ENCODE measurements around the gene SUPT16H. TPM values are rescaled to one million over a fixed set of nuclear protein-coding genes. Genes with fewer than 3 reads are reported as not detected.

SUPT16H gene
- total and polyA plus RNA-seq, 2 of the 13 experiments (the other 11 are each of a cell fraction or from before 2014, with no cell fraction given) = 77.5 to 230 TPM

- TF ChIP-seq HINFP (CRISPR knock-in tag; IDR thresholded peaks at IDR 0.05; ENCODE audit: low read depth) = no peak; the same call in 1 of the 2 replicates
- no peak for TF ChIP-seq NFYC (CRISPR knock-in tag; IDR thresholded peaks at IDR 0.05)
- TF ChIP-seq ZUFSP (CRISPR knock-in tag; IDR thresholded peaks at IDR 0.05; ENCODE audit: borderline replicate concordance) = no peak
- TF ChIP-seq EHMT2 (IDR thresholded peaks at IDR 0.05; ENCODE audit: borderline replicate concordance, low read depth, low read length) = peak; percentile 84; the same call in 1 of the 2 replicates
- 0 out of 2 replicates have a peak, but pooled peaks have one; percentile 51 for TF ChIP-seq ZNF430 (CRISPR knock-in tag; IDR thresholded peaks at IDR 0.05)
- TF ChIP-seq NR3C1 (CRISPR knock-in tag; IDR thresholded peaks at IDR 0.05) = no peak
- TF ChIP-seq JDP2 (CRISPR knock-in tag; IDR thresholded peaks at IDR 0.05; ENCODE audit: borderline replicate concordance) = peak; percentile 61; the same call in 1 of the 2 replicates
- peak; percentile 64; the same call in 1 of the 2 replicates for TF ChIP-seq ZNF317 (CRISPR knock-in tag; IDR thresholded peaks at IDR 0.05)
- TF ChIP-seq SP2 (CRISPR knock-in tag; IDR thresholded peaks at IDR 0.05) = peak; percentile 63
- no peak for TF ChIP-seq ZSCAN22 (CRISPR knock-in tag; IDR thresholded peaks at IDR 0.05)
- no peak; the same call in 1 of the 2 replicates for TF ChIP-seq ZNF772 (CRISPR knock-in tag; IDR thresholded peaks at IDR 0.05)
- TF ChIP-seq ZNF180 (CRISPR knock-in tag; IDR thresholded peaks at IDR 0.05; ENCODE audit: borderline replicate concordance, low read depth) = no peak
- no peak for TF ChIP-seq ZBTB33 (CRISPR knock-in tag; IDR thresholded peaks at IDR 0.05)
- TF ChIP-seq MATR3 (CRISPR knock-in tag; IDR thresholded peaks at IDR 0.05) = no peak
- peak; percentile 97 for TF ChIP-seq ZNF350 (CRISPR knock-in tag; IDR thresholded peaks at IDR 0.05; ENCODE audit: borderline replicate concordance, low read depth)
- no peak for TF ChIP-seq ARHGAP35 (CRISPR knock-in tag; IDR thresholded peaks at IDR 0.05; ENCODE audit: borderline replicate concordance)
- peak; percentile 92 for TF ChIP-seq HES4 (CRISPR knock-in tag; IDR thresholded peaks at IDR 0.05; ENCODE audit: borderline replicate concordance)
- TF ChIP-seq PITX1 (CRISPR knock-in tag; IDR thresholded peaks at IDR 0.05) = peak; percentile 68; the same call in 1 of the 2 replicates
- TF ChIP-seq ZNF136 (CRISPR knock-in tag; IDR thresholded peaks at IDR 0.05; ENCODE audit: low read depth) = peak; percentile 50; the same call in 1 of the 2 replicates
- 0 out of 2 replicates have a peak, but pooled peaks have one; percentile 42 for TF ChIP-seq MLXIP (CRISPR knock-in tag; IDR thresholded peaks at IDR 0.05; ENCODE audit: borderline replicate concordance)
- TF ChIP-seq FOXK1 (CRISPR knock-in tag; IDR thresholded peaks at IDR 0.05; ENCODE audit: borderline replicate concordance, low read depth) = peak; percentile 80; the same call in 1 of the 2 replicates
Observed at GRCh38 chr14:21383848-21384493, at the start of gene SUPT16H (continued).

Measured in HepG2 (cell line).